ENCODE data around the gene CEP43. TPM values are rescaled to one million over a fixed set of nuclear protein-coding genes. Genes with fewer than 3 reads are reported as not detected.

Gene CEP43
- total and polyA plus RNA-seq, 2 of the 8 experiments (the other 6 are each of a cell fraction or from before 2014, with no cell fraction given), result 12.0 to 31.2 TPM

GRCh38 chr6:167031082-167031709, 32.0 kb downstream of the CEP43 start:
- Histone ChIP-seq H4K5ac (ENCODE audit: insufficient read length, low read depth, low read length) (no peak overlapping the region), H2BK5ac (ENCODE audit: low read depth, low read length) (no peak overlapping the region), H3K27ac (ENCODE audit: low read depth, low read length) (no peak overlapping the region), H2BK15ac (ENCODE audit: low read length) (no peak overlapping the region), H3K36me3 (ENCODE audit: control insufficient read depth in 2 of 4, insufficient read depth in 4 of 4, low read length in 3 of 4) (peaks cover 5 to 68% (median 39%) of the 10 kb centered on the region in 4 experiments; a peak in 6 of 8 replicates), H3K79me2 (ENCODE audit: control insufficient read depth in 1 of 2, insufficient read depth in 2 of 2, low read length in 2 of 2) (no peaks in the 10 kb centered on the region), H2BK120ac (replicated peaks; ENCODE audit: low read depth, low read length) (no peak overlapping the region), H3K79me1 (ENCODE audit: low read depth, low read length) (no peaks in the 10 kb centered on the region), H3K18ac (ENCODE audit: extremely low read depth, low read length) (no peak overlapping the region), H3K4me2 (ENCODE audit: insufficient read depth in 1 of 2, low read depth in 2 of 2, low read length in 2 of 2) (no peak overlapping the region), H2AFZ (ENCODE audit: low read length) (no peak overlapping the region), H3K27me3 (replicated peaks in 1 of 4; ENCODE audit: control insufficient read depth in 3 of 4, extremely low read depth in 1 of 4, insufficient read depth in 3 of 4, low read length in 3 of 4) (no peaks in the 10 kb centered on the region), H3K4me3 (ENCODE audit: extremely low read depth in 1 of 4, insufficient read depth in 2 of 4, low read depth in 3 of 4, low read length in 4 of 4) (no peak overlapping the region), H2BK20ac (ENCODE audit: low read length) (no peak overlapping the region), H4K91ac (replicated peaks; ENCODE audit: insufficient read length, low read length) (no peak overlapping the region), H3K9me3 (ENCODE audit: insufficient read depth in 2 of 2, low read depth in 1 of 2, low read length in 1 of 2) (no peaks in the 10 kb centered on the region), H3K9ac (replicated peaks in 1 of 4; ENCODE audit: extremely low read depth in 1 of 4, low read depth in 3 of 4, low read length in 3 of 4) (no peak overlapping the region), H3K23me2 (ENCODE audit: low read depth, low read length) (no peaks in the 10 kb centered on the region), H2AK5ac (ENCODE audit: low read depth, low read length) (no peak overlapping the region), H3K4ac (replicated peaks; ENCODE audit: insufficient read length, low read depth, low read length) (no peak overlapping the region), H4K20me1 (replicated peaks in 1 of 2; ENCODE audit: control insufficient read depth in 1 of 2, insufficient read depth in 2 of 2, low read length in 2 of 2) (peaks cover 3 to 4% of the 10 kb centered on the region in 2 experiments), H3K56ac (replicated peaks; ENCODE audit: insufficient read length, low read depth, low read length) (no peak overlapping the region), H3K23ac (ENCODE audit: insufficient read length) (no peak overlapping the region), H3K14ac (ENCODE audit: insufficient read length) (no peak overlapping the region), H2BK12ac (ENCODE audit: low read depth, low read length) (no peak overlapping the region), H4K8ac (ENCODE audit: extremely low read depth, insufficient read depth, low read length) (no peak overlapping the region), H3K4me1 (replicated peaks in 1 of 4; ENCODE audit: control insufficient read depth in 3 of 4, insufficient read depth in 4 of 4, low read length in 3 of 4) (peaks cover 0 to 5% (median 4%) of the 10 kb centered on the region in 4 experiments; a peak in 2 of 7 replicates)
- no peak for TF ChIP-seq SIX5 (IDR thresholded peaks at IDR 0.05; ENCODE audit: low read depth, low read length)
- TF ChIP-seq NANOG (IDR thresholded peaks at IDR 0.05; ENCODE audit: insufficient read depth, low read depth, low read length, poor library complexity, severe bottlenecking), result no peak
- no peak for TF ChIP-seq SP2 (IDR thresholded peaks at IDR 0.05; ENCODE audit: low read length)
- TF ChIP-seq MAX (IDR thresholded peaks at IDR 0.05), result no peak
- TF ChIP-seq HDAC2 (IDR thresholded peaks at IDR 0.05; ENCODE audit: borderline replicate concordance in 1 of 2, low read depth in 2 of 2, low read length in 2 of 2), result no peak
- no peak for TF ChIP-seq GABPA (IDR thresholded peaks at IDR 0.05; ENCODE audit: borderline replicate concordance, insufficient read depth, low read length)
- no peak for TF ChIP-seq BACH1 (IDR thresholded peaks at IDR 0.05; ENCODE audit: low read length)
- no peak for TF ChIP-seq SUZ12 (IDR thresholded peaks at IDR 0.05; ENCODE audit: low read length)
- ChIA-PET POLR2A (ENCODE audit: partially characterized antibody) (interaction anchor here (1.0 kb wide), 1 partner anchor 10 kb away, joined by 3 read pairs; no protein-coding TSS in a partner anchor), CTCF (ENCODE audit: partially characterized antibody) (interaction anchor here (1.4 kb wide), 1 partner anchor 10 kb away, joined by 3 read pairs; no protein-coding TSS in a partner anchor)
- DNase-seq (ENCODE audit: low read depth in 1 of 2, low spot score in 2 of 2) (no peak), FAIRE-seq (no peak)
- 96% methylated on average over 6 of the region's 6 CpGs; no CpG with 5 or more reads in 1 of the 2 experiments for WGBS, 2 experiments (ENCODE audit: extremely low coverage in 1 of 2, insufficient coverage in 1 of 2, insufficient read length in 1 of 2, insufficient replicate concordance in 2 of 2, low coverage in 1 of 2, low lambda C conversion rate in 2 of 2, missing lambda C conversion rate in 1 of 2)
